HepG2 (cell line): ENCODE measurements around the gene HSD3B7. TPM values are rescaled to one million over a fixed set of nuclear protein-coding genes. Genes with fewer than 3 reads are reported as not detected.

Source experiments
- E2F5 ChIP-seq: sonication (generic); formaldehyde crosslinking; conservative IDR thresholded peaks from 2 replicates; pipeline ENCODE4 v1.4.0; 2020; ENCODE audit warnings: missing genetic modification reagents
- FOXO1 ChIP-seq: sonication (generic); formaldehyde crosslinking; IDR thresholded peaks from 2 replicates; pipeline ENCODE4 v1.4.0; 2020; ENCODE audit warnings: missing genetic modification reagents
- MNT ChIP-seq: fragments of 450-650 bp; IDR thresholded peaks from 2 replicates; pipeline ENCODE4 v1.6.1; 2016
- NCOA5 ChIP-seq: sonication (generic); formaldehyde crosslinking; IDR thresholded peaks from 2 replicates; pipeline ENCODE4 v1.4.0; 2020; ENCODE audit warnings: missing genetic modification reagents
- PAWR ChIP-seq: sonication (generic); formaldehyde crosslinking; IDR thresholded peaks from 2 replicates; pipeline ENCODE4 v1.4.0; 2020; ENCODE audit warnings: missing genetic modification reagents, mild to moderate bottlenecking, borderline replicate concordance
- PCBP1 ChIP-seq: fragments of 200-400 bp; formaldehyde crosslinking; IDR thresholded peaks from 2 replicates; pipeline ENCODE4 v1.6.1; 2017; ENCODE audit warnings: mild to moderate bottlenecking, low read depth, low read length, borderline replicate concordance
- POLR2A ChIP-seq, 2 experiments: IDR thresholded peaks; 2 replicates each; pipeline ENCODE4 v1.6.1; 2011; ENCODE audit warnings: low read depth in 2 of 2, low read length in 2 of 2, mild to moderate bottlenecking in 1 of 2, moderate library complexity in 1 of 2; ENCODE audit not compliant: insufficient read depth in 1 of 2
- RAD21 ChIP-seq: fragments of 450-650 bp; formaldehyde crosslinking; IDR thresholded peaks from 2 replicates; pipeline ENCODE4 v1.5.0; 2020; ENCODE audit warnings: mild to moderate bottlenecking
- RFXAP ChIP-seq: sonication (generic); formaldehyde crosslinking; IDR thresholded peaks from 2 replicates; pipeline ENCODE4 v1.4.0; 2020; ENCODE audit warnings: missing genetic modification reagents, borderline replicate concordance
- SP140L ChIP-seq: sonication (generic); formaldehyde crosslinking; IDR thresholded peaks from 2 replicates; pipeline ENCODE4 v1.4.0; 2020; ENCODE audit warnings: missing genetic modification reagents, borderline replicate concordance
- ZBTB10 ChIP-seq: sonication (generic); formaldehyde crosslinking; IDR thresholded peaks from 2 replicates; pipeline ENCODE4 v1.4.0; 2020; ENCODE audit warnings: missing genetic modification reagents, borderline replicate concordance
- ZNF10 ChIP-seq: sonication (generic); formaldehyde crosslinking; IDR thresholded peaks from 2 replicates; pipeline ENCODE4 v1.4.0; 2020; ENCODE audit warnings: mild to moderate bottlenecking, low read depth, missing genetic modification reagents, borderline replicate concordance
- ZNF326 ChIP-seq: sonication (generic); formaldehyde crosslinking; IDR thresholded peaks from 2 replicates; pipeline ENCODE4 v1.4.0; 2020; ENCODE audit warnings: missing genetic modification reagents, borderline replicate concordance
- ZNF501 ChIP-seq: sonication (generic); formaldehyde crosslinking; IDR thresholded peaks from 2 replicates; pipeline ENCODE4 v1.5.1; 2020; ENCODE audit warnings: mild to moderate bottlenecking, moderate library complexity, missing genetic modification reagents
- ZNF646 ChIP-seq: sonication (generic); formaldehyde crosslinking; IDR thresholded peaks from 2 replicates; pipeline ENCODE4 v1.9.0; 2021; ENCODE audit warnings: mild to moderate bottlenecking, missing genetic modification reagents
- ZNF747 ChIP-seq: sonication (generic); formaldehyde crosslinking; IDR thresholded peaks from 2 replicates; pipeline ENCODE4 v1.8.1; 2023; ENCODE audit warnings: missing genetic modification reagents, mild to moderate bottlenecking, borderline replicate concordance
- polyA plus RNA-seq, 8 experiments: library from polyadenylated mRNA; depleted of rRNA in 3 of 8; stranded (reverse) in 7 of 8; unstranded in 1 of 8; fragments of >200 nt; fragmentation: Illumina TruSeq in 4 of 8; extraction: Trizol in 4 of 8; gene quantifications; 2 replicates each; pipeline versions ENCODE4 v1.2.1 to v1.2.3, GENCODE V29; 2011 to 2016; ENCODE audit warnings: low read depth in 4 of 8, missing spikeins in 1 of 8, mixed read lengths in 1 of 8; ENCODE audit not compliant: insufficient read depth in 1 of 8
- total RNA-seq, 5 experiments: library from RNA; depleted of rRNA; stranded (reverse); fragments of >200 nt; fragmentation: Illumina TruSeq; extraction: Trizol; gene quantifications; 2 replicates each; pipeline ENCODE4 v1.2.3, GENCODE V29; 2016; ENCODE audit warnings: low read depth in 1 of 5

HSD3B7 gene
- total and polyA plus RNA-seq, 2 of the 13 experiments (the other 11 are each of a cell fraction or from before 2014, with no cell fraction given) = 32.9 to 69.7 TPM

GRCh38 chr16:31033709-31034492, 48.9 kb downstream of the HSD3B7 start (continued):
- TF ChIP-seq ZNF646 (no peak; the same call in 1 of the 2 replicates), PCBP1 (peak; percentile 59; the same call in 1 of the 2 replicates), RFXAP (CRISPR knock-in tag) (peak; percentile 65; the same call in 1 of the 2 replicates), ZNF747 (CRISPR knock-in tag) (no peak; the same call in 1 of the 2 replicates), PAWR (CRISPR knock-in tag) (no peak), POLR2A (IDR thresholded peaks at IDR 0.05; ENCODE audit: insufficient read depth in 1 of 2, low read depth in 2 of 2, low read length in 2 of 2) (peak; percentile 95 to 97), ZNF501 (CRISPR knock-in tag) (peak; percentile 58; the same call in 1 of the 2 replicates), MNT (peak; percentile 82), NCOA5 (CRISPR knock-in tag) (no peak), SP140L (peak; percentile 53; the same call in 1 of the 2 replicates), E2F5 (CRISPR knock-in tag) (no peak), ZNF326 (CRISPR knock-in tag) (no peak; the same call in 1 of the 2 replicates), ZNF10 (CRISPR knock-in tag) (no peak), RAD21 (CRISPR knock-in tag) (peak; percentile 17; the same call in 1 of the 2 replicates), FOXO1 (CRISPR knock-in tag) (no peak; the same call in 1 of the 2 replicates), ZBTB10 (CRISPR knock-in tag) (no peak)
